ENCODE measurements around the gene SLC3A2. TPM values are rescaled to one million over a fixed set of nuclear protein-coding genes. Genes with fewer than 3 reads are reported as not detected.

SLC3A2 gene
- total and polyA plus RNA-seq, 2 experiments from 2014 or later = 335 to 456 TPM

- no peaks in the 10 kb centered on the region for H3K36me3 ChIP-seq (replicated peaks; ENCODE audit: insufficient read depth, low read depth)
- peaks cover 14% of the 10 kb centered on the region for H3K4me1 ChIP-seq (ENCODE audit: insufficient read depth)
- WGBS (ENCODE audit: low lambda C conversion rate, missing lambda C conversion rate) = 71% methylated on average over 7 of the region's 7 CpGs
- H2AFZ ChIP-seq = no peak overlapping the region
- H3K4me2 ChIP-seq = no peak overlapping the region
- H3K4me3 ChIP-seq = no peak overlapping the region
- peaks cover 27% of the 10 kb centered on the region for H3K79me2 ChIP-seq
- TF ChIP-seq, protein P1, sequence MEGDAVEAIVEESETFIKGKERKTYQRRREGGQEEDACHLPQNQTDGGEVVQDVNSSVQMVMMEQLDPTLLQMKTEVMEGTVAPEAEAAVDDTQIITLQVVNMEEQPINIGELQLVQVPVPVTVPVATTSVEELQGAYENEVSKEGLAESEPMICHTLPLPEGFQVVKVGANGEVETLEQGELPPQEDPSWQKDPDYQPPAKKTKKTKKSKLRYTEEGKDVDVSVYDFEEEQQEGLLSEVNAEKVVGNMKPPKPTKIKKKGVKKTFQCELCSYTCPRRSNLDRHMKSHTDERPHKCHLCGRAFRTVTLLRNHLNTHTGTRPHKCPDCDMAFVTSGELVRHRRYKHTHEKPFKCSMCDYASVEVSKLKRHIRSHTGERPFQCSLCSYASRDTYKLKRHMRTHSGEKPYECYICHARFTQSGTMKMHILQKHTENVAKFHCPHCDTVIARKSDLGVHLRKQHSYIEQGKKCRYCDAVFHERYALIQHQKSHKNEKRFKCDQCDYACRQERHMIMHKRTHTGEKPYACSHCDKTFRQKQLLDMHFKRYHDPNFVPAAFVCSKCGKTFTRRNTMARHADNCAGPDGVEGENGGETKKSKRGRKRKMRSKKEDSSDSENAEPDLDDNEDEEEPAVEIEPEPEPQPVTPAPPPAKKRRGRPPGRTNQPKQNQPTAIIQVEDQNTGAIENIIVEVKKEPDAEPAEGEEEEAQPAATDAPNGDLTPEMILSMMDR (IDR thresholded peaks at IDR 0.05; ENCODE audit: poor library complexity) = no peak
- TF ChIP-seq EZH2phosphoT487 (IDR thresholded peaks at IDR 0.05; ENCODE audit: low read depth, severe bottlenecking, unreplicated experiment) = no peak
- no peak for TF ChIP-seq EZH2 (IDR thresholded peaks at IDR 0.05; ENCODE audit: borderline replicate concordance)
- no peaks in the 10 kb centered on the region for H3K27me3 ChIP-seq
- DNase-seq (ENCODE audit: low spot score) = no peak
- H4K20me1 ChIP-seq (ENCODE audit: insufficient read depth, poor library complexity, severe bottlenecking) = no peaks in the 10 kb centered on the region
- H3K27ac ChIP-seq = peak overlapping the region; percentile 15
- no peaks in the 10 kb centered on the region for H3K9me3 ChIP-seq (ENCODE audit: low read depth)
- no peaks in the 10 kb centered on the region for H3K9me2 ChIP-seq (replicated peaks; ENCODE audit: insufficient read depth)
Measured at GRCh38 chr11:62875698-62876478, 4.8 kb upstream of the SLC3A2 start.

GRCh38 chr11:62876712-62877111 is 4.0 kb upstream of the SLC3A2 start:
- peaks cover 14% of the 10 kb centered on the region for H3K4me1 ChIP-seq (ENCODE audit: insufficient read depth)
- H3K9me3 ChIP-seq (ENCODE audit: low read depth) = no peaks in the 10 kb centered on the region
- H4K20me1 ChIP-seq (ENCODE audit: insufficient read depth, poor library complexity, severe bottlenecking) = no peaks in the 10 kb centered on the region
- no peak for DNase-seq (ENCODE audit: low spot score)
- H3K4me2 ChIP-seq = no peak overlapping the region
- no peak overlapping the region for H2AFZ ChIP-seq
- H3K4me3 ChIP-seq = no peak overlapping the region
- H3K27me3 ChIP-seq = no peaks in the 10 kb centered on the region
- TF ChIP-seq EZH2phosphoT487 (IDR thresholded peaks at IDR 0.05; ENCODE audit: low read depth, severe bottlenecking, unreplicated experiment) = no peak
- TF ChIP-seq EZH2 (IDR thresholded peaks at IDR 0.05; ENCODE audit: borderline replicate concordance) = no peak
- TF ChIP-seq, protein P1 (IDR thresholded peaks at IDR 0.05; ENCODE audit: poor library complexity) = no peak
- WGBS (ENCODE audit: low lambda C conversion rate, missing lambda C conversion rate) = 73% methylated on average over 6 of the region's 6 CpGs
- no peak overlapping the region for H3K27ac ChIP-seq
- H3K36me3 ChIP-seq (replicated peaks; ENCODE audit: insufficient read depth, low read depth) = no peaks in the 10 kb centered on the region
- H3K9me2 ChIP-seq (replicated peaks; ENCODE audit: insufficient read depth) = no peaks in the 10 kb centered on the region
- H3K79me2 ChIP-seq = peaks cover 30% of the 10 kb centered on the region

DNA sequence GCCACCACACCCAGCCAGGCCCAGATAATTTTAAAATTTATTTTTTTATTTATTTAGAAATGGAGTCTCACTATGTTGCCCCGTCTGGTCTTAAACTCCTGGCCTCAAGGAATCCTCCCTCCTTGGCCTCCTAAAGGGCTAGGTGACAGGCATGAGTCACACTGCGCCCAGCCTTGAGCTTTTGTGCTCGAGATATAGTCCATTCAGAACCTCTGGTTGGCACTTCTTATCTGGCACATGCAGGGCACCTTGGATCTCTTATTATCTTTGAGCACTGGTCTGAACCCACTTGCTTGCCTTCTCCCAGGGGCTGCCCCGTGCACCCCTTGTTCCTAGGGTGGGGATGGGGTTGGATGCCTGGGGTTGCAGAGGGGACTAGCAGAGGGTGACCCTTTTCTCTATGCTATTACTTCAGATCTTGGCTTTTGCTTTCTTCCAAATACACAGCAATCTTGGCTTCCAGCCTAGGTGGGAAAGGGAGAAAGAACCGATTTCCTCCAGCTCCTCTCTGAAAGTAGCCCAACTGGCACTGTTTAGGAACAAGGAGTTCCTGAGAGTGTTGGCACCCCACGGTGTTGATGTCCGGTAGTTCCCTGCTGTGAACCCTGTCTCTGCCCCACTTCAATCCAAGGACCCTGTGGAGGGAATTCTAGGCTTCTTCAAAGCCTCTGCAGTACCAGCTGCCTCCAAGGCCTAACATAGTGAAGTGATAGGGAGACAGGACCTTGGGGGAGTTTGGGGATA is 1.3 kb upstream of the SLC3A2 start:
- Histone ChIP-seq H3K9me2 (replicated peaks; ENCODE audit: insufficient read depth) (no peaks in the 10 kb centered on the region), H3K36me3 (replicated peaks; ENCODE audit: insufficient read depth, low read depth) (no peaks in the 10 kb centered on the region), H2AFZ (no peak overlapping the region), H3K9me3 (ENCODE audit: low read depth) (no peaks in the 10 kb centered on the region), H3K4me3 (no peak overlapping the region), H3K27ac (peak overlapping the region; percentile 100), H4K20me1 (ENCODE audit: insufficient read depth, poor library complexity, severe bottlenecking) (peaks cover 17% of the 10 kb centered on the region), H3K79me2 (peaks cover 57% of the 10 kb centered on the region), H3K4me2 (peak overlapping the region; percentile 91), H3K27me3 (no peaks in the 10 kb centered on the region), H3K4me1 (ENCODE audit: insufficient read depth) (peaks cover 38% of the 10 kb centered on the region)
- WGBS (ENCODE audit: low lambda C conversion rate, missing lambda C conversion rate) = 84% methylated on average over 7 of the region's 7 CpGs
- TF ChIP-seq EZH2 (IDR thresholded peaks at IDR 0.05; ENCODE audit: borderline replicate concordance) (no peak), EZH2phosphoT487 (IDR thresholded peaks at IDR 0.05; ENCODE audit: low read depth, severe bottlenecking, unreplicated experiment) (no peak)
- TF ChIP-seq, protein P1 (IDR thresholded peaks at IDR 0.05; ENCODE audit: poor library complexity) = no peak
- DNase-seq (ENCODE audit: low spot score) = no peak
